GM12873 (cell line): ENCODE results near the gene CLIC3.

Experiments
- TF ChIP-seq, protein P1 (sequence below): IDR thresholded peaks from 2 replicates; pipeline ENCODE4 v1.5.1; 2012; ENCODE audit warnings: low read depth, mild to moderate bottlenecking, moderate library complexity, low read length, control low read depth; ENCODE audit not compliant: insufficient read depth; ENCODE audit errors: missing control alignments

The CLIC3 gene

DNA sequence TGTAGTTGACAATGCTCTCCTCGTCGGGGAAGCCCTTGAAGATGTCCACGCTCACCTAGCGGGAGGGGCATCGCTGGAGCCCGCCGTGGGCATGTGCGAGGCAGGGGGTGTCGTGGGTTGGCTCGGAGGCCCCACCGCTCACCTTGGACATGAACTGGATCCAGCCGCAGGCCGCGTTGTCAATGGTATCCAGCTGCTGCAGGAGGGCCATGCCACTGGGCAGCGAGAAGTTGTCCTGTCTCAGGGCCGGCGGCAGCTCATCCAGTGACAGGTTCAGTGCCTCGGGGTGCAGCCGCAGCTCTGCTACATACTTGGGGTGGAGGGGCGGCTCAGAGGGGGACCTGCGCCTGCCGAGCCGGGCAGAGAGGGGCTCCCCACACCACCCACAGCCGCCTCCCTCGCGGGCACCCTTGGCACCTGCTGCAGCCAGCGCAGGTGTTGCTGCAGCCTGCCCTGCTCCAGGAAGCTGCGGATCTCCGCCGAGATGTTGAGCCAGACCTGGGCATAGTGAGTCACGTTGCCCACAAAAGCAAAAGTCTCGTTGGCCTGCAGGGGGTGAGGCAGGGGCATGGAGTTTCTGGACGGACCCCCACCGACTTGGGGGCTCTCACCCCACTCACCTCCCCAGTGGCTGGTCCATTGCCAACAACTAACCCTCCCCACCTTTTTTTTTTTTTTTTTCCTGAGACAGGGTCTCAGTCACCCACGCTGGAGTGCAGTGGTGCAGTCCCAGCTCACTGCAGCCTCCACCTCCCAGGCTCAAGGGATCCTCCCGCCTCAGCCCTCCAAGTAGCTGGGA is 22.6 kb upstream of the CLIC3 start:
- TF ChIP-seq, protein P1, sequence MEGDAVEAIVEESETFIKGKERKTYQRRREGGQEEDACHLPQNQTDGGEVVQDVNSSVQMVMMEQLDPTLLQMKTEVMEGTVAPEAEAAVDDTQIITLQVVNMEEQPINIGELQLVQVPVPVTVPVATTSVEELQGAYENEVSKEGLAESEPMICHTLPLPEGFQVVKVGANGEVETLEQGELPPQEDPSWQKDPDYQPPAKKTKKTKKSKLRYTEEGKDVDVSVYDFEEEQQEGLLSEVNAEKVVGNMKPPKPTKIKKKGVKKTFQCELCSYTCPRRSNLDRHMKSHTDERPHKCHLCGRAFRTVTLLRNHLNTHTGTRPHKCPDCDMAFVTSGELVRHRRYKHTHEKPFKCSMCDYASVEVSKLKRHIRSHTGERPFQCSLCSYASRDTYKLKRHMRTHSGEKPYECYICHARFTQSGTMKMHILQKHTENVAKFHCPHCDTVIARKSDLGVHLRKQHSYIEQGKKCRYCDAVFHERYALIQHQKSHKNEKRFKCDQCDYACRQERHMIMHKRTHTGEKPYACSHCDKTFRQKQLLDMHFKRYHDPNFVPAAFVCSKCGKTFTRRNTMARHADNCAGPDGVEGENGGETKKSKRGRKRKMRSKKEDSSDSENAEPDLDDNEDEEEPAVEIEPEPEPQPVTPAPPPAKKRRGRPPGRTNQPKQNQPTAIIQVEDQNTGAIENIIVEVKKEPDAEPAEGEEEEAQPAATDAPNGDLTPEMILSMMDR: no peak

DNA sequence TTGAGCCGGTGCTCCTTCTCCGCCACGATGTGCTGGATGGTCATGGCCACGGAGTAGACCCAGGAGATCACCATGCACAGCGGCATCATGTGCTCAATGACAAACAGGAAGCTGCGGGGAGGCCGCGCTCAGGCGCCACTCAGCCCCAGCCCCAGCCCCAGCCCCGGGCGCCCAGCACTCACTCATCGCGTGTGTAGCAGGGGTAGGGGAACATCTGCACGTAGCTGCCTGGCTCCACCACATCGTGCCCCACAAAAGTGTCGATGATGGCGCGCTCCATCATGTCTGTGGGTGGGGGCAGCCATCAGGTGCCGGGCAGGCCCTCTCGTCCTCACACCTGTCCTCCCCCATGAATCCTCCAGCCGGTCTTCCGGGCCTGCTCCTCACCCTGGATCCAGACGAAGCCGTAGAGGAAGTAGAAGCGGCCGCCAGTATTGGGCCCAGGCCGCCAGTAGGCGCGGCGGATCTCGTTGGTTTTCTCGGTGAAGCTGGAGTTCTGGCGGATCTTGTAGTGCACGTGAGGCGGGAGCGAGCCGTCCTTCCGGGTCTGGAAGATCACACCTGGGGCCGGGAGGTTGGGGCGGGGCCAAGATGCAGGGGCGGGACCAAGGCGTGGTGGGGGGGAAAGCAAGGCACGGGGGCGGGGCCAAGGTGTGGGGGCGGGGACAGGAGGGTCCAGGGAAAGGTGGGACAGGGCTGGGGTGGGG is 21.6 kb upstream of the CLIC3 start:
- TF ChIP-seq, protein P1: no peak

DNA sequence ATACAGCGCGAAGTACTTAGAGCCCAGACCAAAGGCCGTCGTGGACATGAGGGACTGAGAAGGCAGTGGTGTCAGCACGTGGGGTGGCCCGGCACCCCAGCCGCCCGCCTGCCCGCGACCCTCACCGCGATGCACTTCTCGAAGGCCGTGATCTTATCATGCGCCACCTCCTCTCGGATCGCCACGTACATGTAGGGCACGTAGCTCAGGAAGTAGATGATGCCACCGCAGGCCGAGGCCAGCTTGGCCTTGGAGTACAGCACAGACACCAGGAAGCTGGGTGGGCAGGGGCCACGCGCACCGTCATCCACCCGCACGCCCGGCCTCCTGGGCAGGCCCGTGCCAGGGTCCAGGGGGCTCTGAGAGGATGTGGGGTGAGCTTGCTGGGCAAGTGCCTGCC is 20.7 kb upstream of the CLIC3 start:
- TF ChIP-seq, protein P1: no peak

DNA sequence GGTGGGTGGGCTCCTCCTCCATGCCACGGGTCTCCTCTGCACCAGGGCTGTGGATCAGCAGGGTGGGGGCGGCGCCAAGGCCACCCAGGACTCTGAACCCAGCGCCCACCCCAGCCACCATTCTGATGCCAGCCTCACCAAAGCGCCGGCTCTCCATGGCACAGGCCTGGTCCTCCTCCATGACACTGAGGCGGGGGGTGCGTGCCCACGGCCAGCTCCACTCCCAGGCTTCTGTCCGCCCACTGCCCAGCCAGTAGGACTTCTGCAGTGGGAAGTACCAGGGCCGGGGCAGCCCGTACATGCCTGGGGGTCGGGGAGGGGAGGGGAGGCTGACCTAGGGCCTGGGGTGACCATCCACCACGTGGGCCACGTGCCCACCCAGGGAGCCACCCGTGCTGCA is 20.1 kb upstream of the CLIC3 start:
- TF ChIP-seq, protein P1: no peak

DNA sequence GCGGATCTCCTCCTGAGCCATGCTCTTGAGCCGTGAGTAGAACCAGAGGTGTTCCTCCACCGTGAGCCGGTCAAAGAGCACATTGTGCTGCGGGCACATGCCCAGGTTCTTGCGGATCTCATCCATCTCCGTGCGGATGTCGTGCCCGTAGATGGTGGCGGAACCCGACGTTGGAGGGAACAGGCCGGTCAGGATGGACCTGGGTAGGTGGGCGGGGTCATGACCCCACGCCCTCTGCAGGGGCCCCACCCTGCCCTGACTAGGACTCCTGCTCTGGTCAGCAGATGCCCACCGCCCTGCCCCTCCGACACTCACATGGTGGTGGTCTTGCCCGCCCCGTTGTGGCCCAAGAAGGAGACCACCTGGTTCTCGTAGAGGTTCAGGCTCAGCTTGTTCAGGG is 19.6 kb upstream of the CLIC3 start:
- TF ChIP-seq, protein P1: no peak

DNA sequence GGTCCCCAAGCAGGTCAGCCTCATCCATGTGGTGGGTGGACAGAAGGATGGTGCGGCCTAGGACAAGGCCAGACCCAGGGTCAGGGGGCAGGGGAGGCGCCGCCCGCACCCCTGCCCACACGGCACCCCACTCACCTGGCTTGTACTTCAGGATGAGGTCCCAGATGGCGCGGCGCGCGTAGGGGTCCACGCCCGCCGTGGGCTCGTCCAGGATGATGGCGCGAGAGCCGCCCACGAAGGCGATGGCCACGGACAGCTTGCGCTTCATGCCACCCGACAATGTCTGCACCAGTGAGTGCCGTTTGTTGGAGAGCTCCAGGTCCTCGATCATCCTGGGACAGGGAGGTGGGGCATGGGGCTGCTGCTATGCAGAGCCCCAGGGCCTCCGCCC is 19.2 kb upstream of the CLIC3 start:
- TF ChIP-seq, protein P1: no peak

DNA sequence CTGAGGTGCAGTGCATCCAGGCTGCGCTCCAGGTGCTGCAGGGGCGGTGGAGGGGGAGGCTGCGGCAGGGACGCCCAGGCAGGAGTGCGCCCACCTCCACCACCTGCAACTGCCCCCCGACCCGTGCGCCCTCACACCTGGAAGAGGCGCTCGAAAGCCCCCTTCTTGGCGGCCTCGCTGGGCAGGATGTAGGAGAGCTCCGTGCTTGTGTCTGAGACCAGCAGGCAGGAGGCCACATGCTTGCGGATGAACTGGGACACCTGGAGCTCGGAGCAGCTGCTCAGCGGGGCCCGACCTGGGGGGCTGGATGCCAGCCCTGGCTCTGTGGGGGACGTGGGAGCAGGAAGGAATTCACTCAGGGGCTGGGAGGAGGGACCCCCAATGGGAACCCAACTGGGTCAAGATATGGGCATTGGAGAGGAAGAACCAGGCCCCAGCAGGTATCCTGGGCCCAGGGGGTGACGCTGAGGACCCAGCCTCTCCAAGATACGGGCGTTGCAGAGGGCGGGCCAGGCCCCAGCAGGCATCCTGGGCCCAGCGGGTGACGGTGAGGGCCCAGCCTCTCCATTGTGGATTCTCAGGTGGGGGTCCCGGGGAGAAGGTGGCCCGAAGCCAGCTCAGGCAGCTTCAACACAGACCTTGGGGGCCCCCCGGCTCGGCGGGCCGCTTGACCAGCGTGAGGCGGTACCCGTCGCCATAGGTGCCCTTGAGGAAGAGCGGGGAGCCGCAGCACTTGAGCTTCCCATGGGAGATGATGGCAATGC is 18.6 kb upstream of the CLIC3 start:
- TF ChIP-seq, protein P1: no peak
